PC-3 (cell line): ENCODE data around the gene SNX8.

Experiments
- EZH2 ChIP-seq: fragments of 300-600 bp; sonication (generic); IDR thresholded peaks from one replicate; pipeline ENCODE4 v1.6.1; 2017; ENCODE audit warnings: antibody characterized with exemption, mild to moderate bottlenecking, low read length; ENCODE audit not compliant: unreplicated experiment
- TF ChIP-seq, protein P1 (sequence below): fragments of 300-600 bp; sonication (generic); conservative IDR thresholded peaks from 2 replicates; pipeline ENCODE4 v1.5.1; 2017; ENCODE audit warnings: antibody characterized with exemption, low read depth, mild to moderate bottlenecking, low read length

DNA sequence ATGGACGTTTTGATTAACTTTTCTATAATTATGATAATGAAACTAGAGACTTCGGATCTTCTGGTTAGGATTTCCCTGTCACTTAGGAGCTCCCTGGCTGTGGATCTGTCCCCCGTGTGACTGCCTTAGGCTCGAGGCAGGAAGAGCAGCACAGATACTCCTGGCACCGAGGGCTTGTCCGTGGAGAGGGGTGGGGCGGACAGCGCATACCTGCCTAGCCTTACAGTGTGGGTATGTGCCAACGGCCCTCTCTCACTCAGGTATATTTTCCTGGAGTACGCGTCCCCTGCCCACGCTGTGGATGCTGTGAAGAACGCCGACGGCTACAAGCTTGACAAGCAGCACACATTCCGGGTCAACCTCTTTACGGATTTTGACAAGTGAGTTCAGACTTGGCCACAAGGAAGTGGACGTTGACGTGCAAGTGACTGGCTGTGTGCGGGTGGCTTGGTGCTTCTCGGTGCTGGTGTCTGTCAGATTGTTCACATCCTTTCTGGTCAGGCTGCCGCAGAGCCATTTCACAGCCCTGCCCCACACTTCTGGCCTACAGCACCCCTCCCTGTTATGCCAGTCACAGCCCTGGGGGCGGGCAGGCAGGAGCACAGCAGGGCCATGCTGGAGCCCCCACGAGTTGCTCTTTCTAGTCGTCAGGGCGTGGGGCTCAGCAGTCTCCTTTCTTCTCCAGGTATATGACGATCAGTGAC is 48.3 kb upstream of the SNX8 start:
- TF ChIP-seq, protein P1, sequence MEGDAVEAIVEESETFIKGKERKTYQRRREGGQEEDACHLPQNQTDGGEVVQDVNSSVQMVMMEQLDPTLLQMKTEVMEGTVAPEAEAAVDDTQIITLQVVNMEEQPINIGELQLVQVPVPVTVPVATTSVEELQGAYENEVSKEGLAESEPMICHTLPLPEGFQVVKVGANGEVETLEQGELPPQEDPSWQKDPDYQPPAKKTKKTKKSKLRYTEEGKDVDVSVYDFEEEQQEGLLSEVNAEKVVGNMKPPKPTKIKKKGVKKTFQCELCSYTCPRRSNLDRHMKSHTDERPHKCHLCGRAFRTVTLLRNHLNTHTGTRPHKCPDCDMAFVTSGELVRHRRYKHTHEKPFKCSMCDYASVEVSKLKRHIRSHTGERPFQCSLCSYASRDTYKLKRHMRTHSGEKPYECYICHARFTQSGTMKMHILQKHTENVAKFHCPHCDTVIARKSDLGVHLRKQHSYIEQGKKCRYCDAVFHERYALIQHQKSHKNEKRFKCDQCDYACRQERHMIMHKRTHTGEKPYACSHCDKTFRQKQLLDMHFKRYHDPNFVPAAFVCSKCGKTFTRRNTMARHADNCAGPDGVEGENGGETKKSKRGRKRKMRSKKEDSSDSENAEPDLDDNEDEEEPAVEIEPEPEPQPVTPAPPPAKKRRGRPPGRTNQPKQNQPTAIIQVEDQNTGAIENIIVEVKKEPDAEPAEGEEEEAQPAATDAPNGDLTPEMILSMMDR: no peak
- TF ChIP-seq EZH2: no peak
